HEK293 (cell line): ENCODE measurements around the gene CENPX.
A peak's percentile ranks its signal among the peaks of the same experiment; 100 is the strongest.

Experiments used
- BCL6B ChIP-seq: fragments of 450-650 bp; formaldehyde crosslinking; IDR thresholded peaks from 2 replicates; pipeline ENCODE4 v1.5.1; 2017; ENCODE audit warnings: missing biosample characterization, missing genetic modification characterization
- ELK4 ChIP-seq: IDR thresholded peaks from 2 replicates; pipeline ENCODE4 v1.6.1; 2011; ENCODE audit warnings: mild to moderate bottlenecking, low read depth, low read length, borderline replicate concordance
- GFI1B ChIP-seq: fragments of 450-650 bp; formaldehyde crosslinking; IDR thresholded peaks from 2 replicates; pipeline ENCODE4 v1.5.1; 2016; ENCODE audit warnings: missing biosample characterization, missing genetic modification characterization
- IKZF3 ChIP-seq: fragments of 450-650 bp; IDR thresholded peaks from 2 replicates; pipeline ENCODE4 v1.5.0; 2018; ENCODE audit warnings: missing biosample characterization, mild to moderate bottlenecking, missing genetic modification characterization, moderate library complexity
- KLF1 ChIP-seq: fragments of 450-650 bp; formaldehyde crosslinking; IDR thresholded peaks from 2 replicates; pipeline ENCODE4 v1.5.1; 2016; ENCODE audit warnings: missing biosample characterization, missing genetic modification characterization
- KLF10 ChIP-seq: fragments of 450-650 bp; IDR thresholded peaks from 2 replicates; pipeline ENCODE4 v1.5.1; 2018; ENCODE audit warnings: missing biosample characterization, mild to moderate bottlenecking, missing genetic modification characterization
- KLF8 ChIP-seq: fragments of 450-650 bp; formaldehyde crosslinking; IDR thresholded peaks from 2 replicates; pipeline ENCODE4 v1.5.1; 2016; ENCODE audit warnings: missing biosample characterization, missing genetic modification characterization
- KLF9 ChIP-seq: fragments of 450-650 bp; formaldehyde crosslinking; IDR thresholded peaks from 2 replicates; pipeline ENCODE4 v1.5.1; 2016; ENCODE audit warnings: missing biosample characterization, missing genetic modification characterization, low read depth
- MEIS1 ChIP-seq: sonication (generic); formaldehyde crosslinking; IDR thresholded peaks from 2 replicates; pipeline ENCODE4 v1.8.1; 2022; ENCODE audit warnings: missing genetic modification reagents, mild to moderate bottlenecking, borderline replicate concordance
- MYNN ChIP-seq: fragments of 450-650 bp; formaldehyde crosslinking; IDR thresholded peaks from 2 replicates; pipeline ENCODE4 v1.5.1; 2016; ENCODE audit warnings: missing biosample characterization, missing genetic modification characterization, borderline replicate concordance
- SALL2 ChIP-seq: fragments of 450-650 bp; formaldehyde crosslinking; IDR thresholded peaks from 2 replicates; pipeline ENCODE4 v1.5.0; 2017; ENCODE audit warnings: missing biosample characterization, mild to moderate bottlenecking, missing genetic modification characterization, borderline replicate concordance
- TRIM28 ChIP-seq: IDR thresholded peaks from 2 replicates; pipeline ENCODE4 v1.6.1; 2011; ENCODE audit warnings: low read length, control low read depth, borderline replicate concordance
- WT1 ChIP-seq: fragments of 450-650 bp; formaldehyde crosslinking; IDR thresholded peaks from 2 replicates; pipeline ENCODE4 v1.5.1; 2016; ENCODE audit warnings: missing biosample characterization, missing genetic modification characterization
- ZFHX2 ChIP-seq: fragments of 450-650 bp; formaldehyde crosslinking; conservative IDR thresholded peaks from 2 replicates; pipeline ENCODE4 v1.5.1; 2016; ENCODE audit warnings: missing biosample characterization, missing genetic modification characterization
- ZFP3 ChIP-seq: fragments of 450-650 bp; formaldehyde crosslinking; IDR thresholded peaks from 2 replicates; pipeline ENCODE4 v1.5.1; 2016; ENCODE audit warnings: low read depth, missing biosample characterization, missing genetic modification characterization
- ZFP37 ChIP-seq: fragments of 450-650 bp; formaldehyde crosslinking; IDR thresholded peaks from 2 replicates; pipeline ENCODE4 v1.5.1; 2016; ENCODE audit warnings: missing biosample characterization, missing genetic modification characterization
- ZFP41 ChIP-seq: fragments of 450-650 bp; formaldehyde crosslinking; IDR thresholded peaks from 2 replicates; pipeline ENCODE4 v1.5.1; 2016; ENCODE audit warnings: missing biosample characterization, missing genetic modification characterization, borderline replicate concordance
- ZIC2 ChIP-seq: fragments of 450-650 bp; formaldehyde crosslinking; IDR thresholded peaks from 2 replicates; pipeline ENCODE4 v1.5.1; 2016; ENCODE audit warnings: missing biosample characterization, missing genetic modification characterization
- ZNF19 ChIP-seq: fragments of 450-650 bp; formaldehyde crosslinking; IDR thresholded peaks from 2 replicates; pipeline ENCODE4; 2016; ENCODE audit warnings: missing biosample characterization, missing genetic modification characterization, low read depth
- ZNF221 ChIP-seq: fragments of 450-650 bp; formaldehyde crosslinking; IDR thresholded peaks from 2 replicates; pipeline ENCODE4 v1.5.1; 2017; ENCODE audit warnings: missing biosample characterization, missing genetic modification characterization, borderline replicate concordance
- ZNF223 ChIP-seq: fragments of 450-650 bp; formaldehyde crosslinking; IDR thresholded peaks from 2 replicates; pipeline ENCODE4 v1.5.1; 2016; ENCODE audit warnings: missing biosample characterization, missing genetic modification characterization
- ZNF23 ChIP-seq: fragments of 450-650 bp; formaldehyde crosslinking; IDR thresholded peaks from 2 replicates; pipeline ENCODE4 v1.5.1; 2016; ENCODE audit warnings: missing biosample characterization, missing genetic modification characterization, borderline replicate concordance
- ZNF302 ChIP-seq: fragments of 450-650 bp; formaldehyde crosslinking; IDR thresholded peaks from 2 replicates; pipeline ENCODE4 v1.5.1; 2016; ENCODE audit warnings: missing biosample characterization, missing genetic modification characterization, low read depth
- ZNF488 ChIP-seq: fragments of 450-650 bp; formaldehyde crosslinking; IDR thresholded peaks from 2 replicates; pipeline ENCODE4 v1.5.1; 2016; ENCODE audit warnings: missing biosample characterization, missing genetic modification characterization
- ZNF600 ChIP-seq: fragments of 450-650 bp; formaldehyde crosslinking; IDR thresholded peaks from 2 replicates; pipeline ENCODE4 v1.5.1; 2016; ENCODE audit warnings: missing biosample characterization, missing genetic modification characterization
- ZNF629 ChIP-seq: fragments of 450-650 bp; formaldehyde crosslinking; IDR thresholded peaks from 2 replicates; pipeline ENCODE4 v1.5.1; 2017; ENCODE audit warnings: missing biosample characterization, missing genetic modification characterization
- ZNF664 ChIP-seq: fragments of 450-650 bp; formaldehyde crosslinking; IDR thresholded peaks from 2 replicates; pipeline ENCODE4 v1.5.1; 2016; ENCODE audit warnings: missing biosample characterization, missing genetic modification characterization
- ZNF670 ChIP-seq: fragments of 450-650 bp; formaldehyde crosslinking; IDR thresholded peaks from 2 replicates; pipeline ENCODE4 v1.5.1; 2016; ENCODE audit warnings: missing biosample characterization, missing genetic modification characterization, low read depth
- ZNF701 ChIP-seq: fragments of 450-650 bp; formaldehyde crosslinking; IDR thresholded peaks from 2 replicates; pipeline ENCODE4 v1.5.1; 2016; ENCODE audit warnings: missing biosample characterization, missing genetic modification characterization
- ZNF747 ChIP-seq: fragments of 450-650 bp; formaldehyde crosslinking; IDR thresholded peaks from 2 replicates; pipeline ENCODE4 v1.5.1; 2016; ENCODE audit warnings: missing biosample characterization, missing genetic modification characterization
- ZNF76 ChIP-seq: fragments of 450-650 bp; formaldehyde crosslinking; IDR thresholded peaks from 2 replicates; pipeline ENCODE4; 2016; ENCODE audit warnings: low read depth, missing biosample characterization, missing genetic modification characterization, borderline replicate concordance
- ZNF792 ChIP-seq: fragments of 450-650 bp; formaldehyde crosslinking; IDR thresholded peaks from 2 replicates; pipeline ENCODE4 v1.5.1; 2016; ENCODE audit warnings: missing biosample characterization, missing genetic modification characterization
- ZSCAN23 ChIP-seq: fragments of 450-650 bp; formaldehyde crosslinking; IDR thresholded peaks from 2 replicates; pipeline ENCODE4 v1.5.1; 2016; ENCODE audit warnings: missing biosample characterization, missing genetic modification characterization
- ZSCAN5A ChIP-seq: fragments of 450-650 bp; formaldehyde crosslinking; IDR thresholded peaks from 2 replicates; pipeline ENCODE4 v1.5.1; 2016; ENCODE audit warnings: missing biosample characterization, missing genetic modification characterization
- TF ChIP-seq, protein P1 (sequence below): fragments of 450-650 bp; formaldehyde crosslinking; optimal IDR thresholded peaks from 2 replicates; pipeline ENCODE3; 2016; ENCODE audit warnings: missing biosample characterization, mild to moderate bottlenecking, missing genetic modification characterization

Gene CENPX

DNA sequence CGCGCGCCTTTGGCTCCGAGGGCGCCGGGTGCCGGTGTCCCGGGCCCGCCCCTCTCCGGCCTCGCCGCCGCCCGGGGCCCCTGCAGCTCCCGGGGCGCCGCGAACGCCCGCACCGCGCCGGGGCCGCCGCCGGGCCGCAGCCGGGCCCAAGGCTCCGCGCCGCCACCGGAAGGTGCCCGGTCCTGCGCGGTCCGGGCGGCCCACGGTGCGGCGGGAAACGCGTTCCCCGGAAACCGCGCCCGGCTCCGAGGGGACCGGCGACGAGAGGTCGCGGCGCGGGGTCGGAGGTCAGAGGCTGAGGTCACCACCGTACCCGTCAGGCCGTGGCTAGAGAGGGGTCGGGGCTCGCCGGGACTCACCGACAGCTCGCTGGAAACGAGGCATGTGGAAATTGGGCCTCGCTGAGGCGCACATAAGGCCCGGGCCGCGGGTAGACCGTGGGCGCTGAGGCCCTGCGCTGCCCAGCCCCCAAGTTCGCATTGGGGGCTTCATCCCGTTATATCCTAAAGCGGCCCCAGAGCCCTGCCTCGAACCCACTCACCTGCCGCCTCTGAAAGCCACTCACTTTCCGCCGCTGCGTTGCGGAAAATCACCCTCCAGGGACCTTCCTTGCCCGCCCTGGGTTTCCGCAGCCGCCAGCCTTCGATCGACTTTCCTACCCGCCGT lies 43.1 kb upstream of the CENPX start, which contains the start of gene DUS1L (continued):
- TF ChIP-seq ZFP41 (tag by site-specific recombination): peak; percentile 68; the same call in 1 of the 2 replicates
- TF ChIP-seq ZNF670: no peak
- TF ChIP-seq ZNF701 (tag by site-specific recombination): no peak
- no peak for TF ChIP-seq ZIC2 (tag by site-specific recombination)
- peak; percentile 99 for TF ChIP-seq ZSCAN5A (tag by site-specific recombination)
- TF ChIP-seq ZFP3 (tag by site-specific recombination): no peak
- TF ChIP-seq ZNF664: 0 out of 2 replicates have a peak, but pooled peaks have one; percentile 34
- no peak for TF ChIP-seq ZNF23 (tag by site-specific recombination)
- peak; percentile 83 for TF ChIP-seq IKZF3 (tag by site-specific recombination)
- TF ChIP-seq KLF9 (tag by site-specific recombination): peak; percentile 60
- peak; percentile 51 for TF ChIP-seq WT1 (tag by site-specific recombination)
- peak; percentile 31; the same call in 1 of the 2 replicates for TF ChIP-seq GFI1B (tag by site-specific recombination)
- TF ChIP-seq ZFHX2 (tag by site-specific recombination): peak; percentile 83
- peak; percentile 70; the same call in 1 of the 2 replicates for TF ChIP-seq SALL2 (tag by site-specific recombination)
- TF ChIP-seq TRIM28: peak; percentile 58; the same call in 1 of the 2 replicates
- TF ChIP-seq ZNF600 (tag by site-specific recombination): no peak
- 0 out of 2 replicates have a peak, but pooled peaks have one; percentile 63 for TF ChIP-seq ZNF221 (tag by site-specific recombination)
- TF ChIP-seq ZNF629: peak; percentile 70
- peak; percentile 65; the same call in 1 of the 2 replicates for TF ChIP-seq KLF10 (tag by site-specific recombination)
- peak; percentile 75; the same call in 1 of the 2 replicates for TF ChIP-seq ZFP37 (tag by site-specific recombination)
- TF ChIP-seq ZNF488 (tag by site-specific recombination): no peak
- peak; percentile 53; the same call in 1 of the 2 replicates for TF ChIP-seq ZNF223 (tag by site-specific recombination)
- TF ChIP-seq KLF8: peak; percentile 83; the same call in 1 of the 2 replicates
- TF ChIP-seq ZSCAN23 (tag by site-specific recombination): 0 out of 2 replicates have a peak, but pooled peaks have one; percentile 42
- TF ChIP-seq, protein P1, sequence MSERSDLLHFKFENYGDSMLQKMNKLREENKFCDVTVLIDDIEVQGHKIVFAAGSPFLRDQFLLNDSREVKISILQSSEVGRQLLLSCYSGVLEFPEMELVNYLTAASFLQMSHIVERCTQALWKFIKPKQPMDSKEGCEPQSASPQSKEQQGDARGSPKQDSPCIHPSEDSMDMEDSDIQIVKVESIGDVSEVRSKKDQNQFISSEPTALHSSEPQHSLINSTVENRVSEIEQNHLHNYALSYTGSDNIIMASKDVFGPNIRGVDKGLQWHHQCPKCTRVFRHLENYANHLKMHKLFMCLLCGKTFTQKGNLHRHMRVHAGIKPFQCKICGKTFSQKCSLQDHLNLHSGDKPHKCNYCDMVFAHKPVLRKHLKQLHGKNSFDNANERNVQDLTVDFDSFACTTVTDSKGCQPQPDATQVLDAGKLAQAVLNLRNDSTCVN: peak; percentile 75
- no peak for TF ChIP-seq ZNF747 (tag by site-specific recombination)
- no peak for TF ChIP-seq BCL6B (tag by site-specific recombination)
- no peak for TF ChIP-seq MEIS1 (CRISPR knock-in tag)
- TF ChIP-seq ELK4: peak; percentile 42; the same call in 1 of the 2 replicates
- TF ChIP-seq ZNF302 (tag by site-specific recombination): 0 out of 2 replicates have a peak, but pooled peaks have one; percentile 54
- peak; percentile 68; the same call in 1 of the 2 replicates for TF ChIP-seq ZNF792 (tag by site-specific recombination)
- TF ChIP-seq ZNF76 (tag by site-specific recombination): peak; percentile 84
- TF ChIP-seq ZNF19 (tag by site-specific recombination): no peak
- TF ChIP-seq KLF1 (tag by site-specific recombination): peak; percentile 43
- 0 out of 2 replicates have a peak, but pooled peaks have one; percentile 42 for TF ChIP-seq MYNN (tag by site-specific recombination)
